Measurements from ENCODE around the gene TIMM44.

Gene TIMM44

DNA sequence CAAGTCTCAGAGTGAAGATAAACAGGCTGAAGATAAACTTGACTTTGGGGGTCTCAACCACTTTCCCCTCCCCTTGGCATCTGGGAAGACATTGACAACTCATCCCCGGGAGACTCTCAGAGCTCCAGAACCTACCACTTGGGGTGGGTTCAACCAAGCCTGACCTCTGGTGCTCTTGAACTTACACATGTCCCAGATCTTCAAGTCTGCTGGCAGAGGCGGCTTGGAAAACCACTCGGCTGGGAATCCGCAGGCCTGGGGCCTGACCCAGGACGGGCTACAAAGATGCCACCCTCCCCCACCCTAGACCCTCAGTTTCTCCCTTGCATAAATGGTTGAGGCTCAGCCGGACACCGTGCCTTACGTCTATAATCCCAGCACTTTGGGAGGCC, 54.6 kb downstream of the TIMM44 start:
- DNase-seq (ENCODE audit: insufficient read length, low spot score) (no peak), FAIRE-seq (no peak)
- no peak for TF ChIP-seq POLR2A (IDR thresholded peaks at IDR 0.05; ENCODE audit: low read depth, low read length)

- FAIRE-seq (no peak), DNase-seq (ENCODE audit: insufficient read length, low spot score) (peak; percentile 74)
Measured at GRCh38 chr19:7888145-7888825, 55.2 kb downstream of the TIMM44 start, which contains the start of gene LRRC8E. TSS of gene LRRC8E (plus strand) at chr19:7888510. CDS start at chr19:7895604, 7,094 bp downstream.

DNA sequence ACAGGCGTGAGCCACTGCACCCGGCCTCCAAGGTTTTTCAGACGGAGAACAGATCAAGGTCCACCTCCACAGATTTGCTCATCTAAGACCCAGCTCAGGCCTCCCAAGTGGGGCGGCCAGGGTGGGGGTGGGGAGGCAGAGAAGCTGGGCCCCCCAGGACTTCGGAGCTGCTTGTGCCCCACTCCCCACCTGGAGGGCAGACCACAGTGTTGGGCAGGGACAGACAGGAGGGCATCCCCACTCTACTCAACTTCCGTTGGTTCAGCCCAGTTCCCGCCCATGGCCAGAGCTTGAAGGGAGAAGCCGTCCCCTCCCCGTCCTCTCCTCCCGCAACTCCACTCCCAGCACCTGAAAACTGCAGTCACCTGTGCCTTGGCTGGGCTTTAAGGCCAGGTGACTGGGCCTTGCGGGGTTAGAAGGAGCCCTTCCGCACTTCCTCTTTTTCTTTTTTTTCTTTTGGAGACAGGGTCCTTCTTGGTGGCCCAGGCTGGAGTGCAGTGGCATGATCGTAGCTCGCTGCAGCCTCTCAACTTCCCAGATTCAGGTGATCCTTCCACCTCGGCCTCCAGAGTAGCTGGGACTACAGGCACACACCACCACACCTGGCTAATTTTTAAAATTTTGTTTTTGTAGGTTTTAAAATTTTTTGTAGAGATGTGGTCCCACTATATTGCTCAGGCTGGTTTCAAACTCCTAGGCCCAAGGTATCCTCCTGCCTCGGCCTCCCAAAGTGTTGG, 55.9 kb downstream of the TIMM44 start:
- DNase-seq (ENCODE audit: insufficient read length, low spot score) (no peak), FAIRE-seq (no peak)
- no peak for TF ChIP-seq POLR2A (IDR thresholded peaks at IDR 0.05; ENCODE audit: low read depth, low read length)

More at GRCh38 chr19:7888145-7888825, 55.2 kb downstream of the TIMM44 start, which contains the start of gene LRRC8E:
- TF ChIP-seq POLR2A (IDR thresholded peaks at IDR 0.05; ENCODE audit: low read depth, low read length): peak; percentile 87

- FAIRE-seq (no peak), DNase-seq (ENCODE audit: insufficient read length, low spot score) (no peak)
- no peak for TF ChIP-seq POLR2A (IDR thresholded peaks at IDR 0.05; ENCODE audit: low read depth, low read length)
Measured at GRCh38 chr19:7885818-7886217, 57.6 kb downstream of the TIMM44 start.

GRCh38 chr19:7883796-7884570, 59.5 kb downstream of the TIMM44 start:
- no peak for FAIRE-seq
- no peak for TF ChIP-seq POLR2A (IDR thresholded peaks at IDR 0.05; ENCODE audit: low read depth, low read length)
- DNase-seq (ENCODE audit: insufficient read length, low spot score): no peak

- no peak for TF ChIP-seq POLR2A (IDR thresholded peaks at IDR 0.05; ENCODE audit: low read depth, low read length)
- FAIRE-seq (no peak), DNase-seq (ENCODE audit: insufficient read length, low spot score) (no peak)
Measured at GRCh38 chr19:7883105-7883504, 60.4 kb downstream of the TIMM44 start.

DNA sequence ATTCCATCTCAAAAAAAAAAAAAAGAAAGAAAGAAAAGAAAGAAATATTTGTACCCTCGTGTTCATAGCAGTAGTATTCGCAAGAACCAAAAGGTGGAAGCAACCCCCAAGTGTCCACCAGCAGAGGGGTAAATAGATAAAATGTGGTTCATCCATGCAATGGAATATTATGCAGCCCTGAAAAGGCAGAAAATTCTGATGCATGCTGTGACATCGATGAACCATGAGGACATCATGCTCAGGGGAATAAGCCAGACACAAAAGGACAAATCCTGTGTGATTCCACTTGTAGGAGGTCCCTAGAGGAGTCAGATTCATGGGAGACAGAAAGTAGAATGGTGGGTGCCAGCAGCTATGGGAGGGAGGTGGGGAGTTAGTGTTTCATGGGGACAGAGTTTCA, 61.6 kb downstream of the TIMM44 start:
- TF ChIP-seq POLR2A (IDR thresholded peaks at IDR 0.05; ENCODE audit: low read depth, low read length): no peak
- FAIRE-seq (no peak), DNase-seq (ENCODE audit: insufficient read length, low spot score) (no peak)

- no peak for TF ChIP-seq POLR2A (IDR thresholded peaks at IDR 0.05; ENCODE audit: low read depth, low read length)
- DNase-seq (ENCODE audit: insufficient read length, low spot score): no peak
- FAIRE-seq: no peak
Measured at GRCh38 chr19:7879836-7880235, 63.6 kb downstream of the TIMM44 start.

DNA sequence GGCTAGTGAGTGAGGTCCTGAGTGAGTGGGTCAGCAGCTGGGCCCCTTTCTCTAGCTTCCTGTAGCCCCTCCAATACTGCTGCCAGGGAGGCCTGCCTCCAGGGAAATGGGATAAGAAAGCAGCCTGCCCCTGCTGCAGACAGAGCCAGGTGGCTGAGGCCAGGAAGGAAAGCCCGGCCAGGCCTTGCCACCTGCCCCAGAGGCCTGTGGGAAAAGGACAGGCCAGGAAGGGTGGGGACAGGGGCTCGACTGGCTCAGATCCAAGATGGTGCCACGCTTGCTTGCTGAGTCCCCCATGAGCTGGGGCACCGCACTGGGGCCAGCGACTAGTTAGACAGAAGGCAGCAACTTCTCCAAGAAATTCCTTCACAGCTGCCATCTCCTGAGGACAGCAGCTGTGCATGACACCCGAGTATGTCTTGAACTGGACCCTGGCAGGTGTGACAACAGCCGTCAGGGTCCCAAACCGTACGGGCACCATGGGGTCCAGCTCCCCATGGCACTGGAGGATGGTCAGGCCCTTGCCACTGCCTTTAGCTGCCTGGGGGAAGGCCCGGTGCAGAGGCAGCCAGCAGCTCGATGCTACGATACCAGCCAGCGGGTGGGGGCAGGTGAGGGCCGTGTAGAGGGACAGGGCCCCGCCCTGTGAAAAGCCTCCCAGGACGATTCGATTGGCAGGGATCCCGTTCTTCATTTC, 64.2 kb downstream of the TIMM44 start:
- no peak for FAIRE-seq
- DNase-seq (ENCODE audit: insufficient read length, low spot score): no peak

DNA sequence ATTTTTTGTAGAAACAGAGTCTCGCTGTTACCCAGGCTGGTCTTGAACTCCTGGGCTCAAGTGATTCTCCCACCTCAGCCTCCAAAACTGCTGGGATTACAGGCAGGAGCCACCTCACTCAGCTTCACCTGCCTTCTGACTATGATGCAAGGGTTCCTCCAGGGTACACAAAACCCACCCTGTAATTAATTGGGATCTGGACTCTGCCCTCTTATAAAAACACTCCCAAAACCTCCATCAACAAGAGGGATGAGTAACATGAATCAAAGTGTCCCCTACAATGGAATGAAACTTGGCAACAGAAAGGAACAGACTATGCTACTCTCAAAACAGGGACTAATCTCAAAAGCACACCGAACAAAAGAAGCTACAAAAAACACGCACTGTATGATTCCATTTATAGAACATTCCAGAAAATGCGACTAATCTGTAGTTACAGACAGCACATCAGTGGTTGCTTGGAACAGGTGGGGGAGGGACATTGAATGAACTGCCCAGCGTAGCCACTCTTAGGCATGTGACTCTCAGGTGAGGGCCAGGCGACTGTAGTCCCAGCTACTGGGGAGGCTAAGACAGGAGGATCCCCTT, 66.1 kb downstream of the TIMM44 start:
- TF ChIP-seq POLR2A (IDR thresholded peaks at IDR 0.05; ENCODE audit: low read depth, low read length): no peak
- no peak for FAIRE-seq
- no peak for DNase-seq (ENCODE audit: insufficient read length, low spot score)

More for the DNA sequence above, 64.2 kb downstream of the TIMM44 start:
- no peak for TF ChIP-seq POLR2A (IDR thresholded peaks at IDR 0.05; ENCODE audit: low read depth, low read length)
